SKM-1 (cell line): ENCODE measurements around the gene LARGE1.
"Not testable (repeated sequence)": the region's sequence is repeated elsewhere in the genome, so short reads cannot be mapped to it uniquely, and the experiment has no call there.

Experiments used
- DNase-seq: peaks from one replicate; lab custom pipeline; 2025; ENCODE audit not compliant: unreplicated experiment; lab: John Stamatoyannopoulos, UW

Gene LARGE1

DNA sequence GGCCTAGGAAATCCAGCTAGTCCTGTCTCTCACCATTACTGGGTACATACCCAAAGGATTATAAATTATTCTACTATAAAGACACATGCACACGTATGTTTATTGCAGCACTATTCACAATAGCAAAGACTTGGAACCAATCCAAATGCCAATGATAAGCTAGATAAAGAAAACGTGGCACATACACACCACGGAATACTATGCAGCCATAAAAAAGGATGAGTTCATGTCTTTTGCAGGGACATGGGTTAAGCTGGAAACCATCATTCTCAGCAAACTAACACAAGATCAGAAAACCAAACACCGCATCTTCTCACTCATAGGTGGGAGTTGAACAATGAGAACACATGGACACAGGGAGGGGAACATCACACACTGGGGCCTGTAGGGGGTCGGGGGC lies 61.6 kb downstream of the LARGE1 start:
- not testable (repeated sequence) for DNase-seq

DNA sequence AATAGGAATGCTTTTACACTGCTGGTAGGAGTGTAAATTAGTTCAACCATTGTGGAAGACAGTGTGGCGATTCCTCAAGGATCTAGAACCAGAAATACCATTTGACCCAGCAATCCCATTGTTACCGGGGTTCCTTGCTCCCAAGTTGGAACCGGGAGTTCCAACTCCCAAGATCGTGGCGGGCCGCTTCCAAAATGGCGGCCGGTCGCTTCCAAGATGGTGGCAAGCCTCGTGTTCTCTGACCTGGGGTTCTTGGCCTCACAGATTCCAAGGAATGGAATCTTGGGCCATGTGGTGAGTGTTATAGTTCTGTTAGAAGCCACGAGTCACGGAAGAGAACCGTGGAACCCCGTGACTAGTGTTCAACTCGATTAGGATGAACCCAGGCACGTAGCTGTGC lies 62.5 kb downstream of the LARGE1 start:
- DNase-seq = not testable (repeated sequence)

DNA sequence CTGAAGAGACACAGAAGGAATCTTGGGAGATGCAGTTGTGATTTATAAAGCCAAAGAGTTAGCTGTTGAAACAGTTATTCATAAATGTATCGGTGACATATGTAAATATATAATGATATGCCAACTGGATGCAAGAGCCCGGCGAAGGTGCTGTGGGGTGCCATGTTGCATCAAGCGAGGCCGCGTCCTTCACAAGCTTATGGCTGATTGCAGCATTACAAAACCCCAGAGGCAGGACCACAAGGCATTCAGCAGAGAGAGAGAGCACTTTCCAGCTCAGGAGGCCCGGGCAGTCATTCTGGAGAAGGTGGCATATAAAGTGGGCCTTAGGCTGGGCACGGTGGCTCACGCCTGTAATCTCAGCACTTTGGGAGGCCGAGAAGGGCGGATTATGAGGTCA lies 65.6 kb downstream of the LARGE1 start:
- no peak for DNase-seq

DNA sequence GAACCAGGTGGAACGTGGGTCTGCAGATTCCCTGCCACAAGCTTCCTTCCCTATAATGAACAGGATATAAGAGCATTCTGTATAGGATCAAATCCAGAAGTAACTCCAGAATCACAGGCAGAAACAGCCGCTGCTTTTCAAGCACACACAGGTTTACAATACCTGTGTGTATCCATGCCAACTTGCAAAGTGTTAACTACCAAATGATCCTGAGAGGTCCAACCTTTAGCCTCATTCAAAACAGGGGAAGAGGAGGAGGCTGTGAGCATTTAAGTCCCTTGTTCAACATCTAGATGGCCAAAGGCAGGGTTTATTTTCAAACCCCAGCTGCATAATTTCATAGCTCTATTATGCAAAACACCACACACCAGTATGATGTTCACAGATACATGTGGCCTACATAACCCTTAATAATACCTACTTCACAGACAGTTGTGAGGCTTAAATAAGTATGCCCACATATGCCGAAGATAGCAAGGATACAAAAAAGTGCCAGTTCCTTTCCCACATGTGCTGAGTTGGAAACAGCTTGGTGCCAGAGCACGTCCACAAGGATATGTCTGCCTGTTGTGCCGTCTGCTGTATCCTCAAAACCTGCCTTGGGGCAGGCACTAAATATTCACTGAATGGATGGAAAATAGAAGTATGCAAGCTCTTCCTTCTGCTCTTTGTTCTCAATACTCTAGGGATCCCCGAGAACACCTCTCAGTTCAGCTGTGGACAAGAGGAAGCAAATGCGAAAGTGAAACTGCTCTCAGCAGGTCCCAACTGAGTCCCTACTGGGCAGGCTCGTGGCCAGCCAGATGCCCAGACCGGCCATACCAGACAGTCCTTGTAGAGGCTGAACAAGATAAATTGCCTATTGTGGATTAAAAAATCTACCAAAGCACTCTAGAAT lies 66.8 kb downstream of the LARGE1 start:
- no peak for DNase-seq

DNA sequence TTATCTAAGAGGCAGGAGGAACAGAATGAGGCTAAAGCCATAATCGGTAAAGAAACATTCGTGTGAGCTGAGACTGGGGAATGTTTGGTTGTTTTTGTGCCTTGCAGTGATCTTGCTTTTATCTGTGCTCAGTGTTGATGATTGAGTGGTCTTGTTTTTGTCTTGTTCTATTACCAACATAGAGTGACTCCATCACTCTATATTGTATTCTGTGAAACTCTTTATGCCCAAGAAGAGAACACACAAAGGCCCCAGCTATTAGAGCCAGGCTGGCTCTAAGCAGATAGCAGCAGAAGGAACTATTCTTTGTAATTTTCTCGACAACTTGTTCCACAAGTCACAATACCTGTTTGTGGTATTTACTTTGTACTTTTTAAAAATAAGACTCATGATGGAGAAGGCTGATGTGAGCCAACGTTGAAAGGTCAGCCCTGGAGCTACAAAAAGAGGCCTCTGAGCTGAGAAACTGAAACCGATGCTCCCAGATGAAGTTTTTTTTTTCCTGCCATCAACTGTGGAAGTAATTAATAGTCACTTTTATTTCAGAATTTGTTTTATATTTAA lies 68.4 kb downstream of the LARGE1 start:
- no peak for DNase-seq

DNA sequence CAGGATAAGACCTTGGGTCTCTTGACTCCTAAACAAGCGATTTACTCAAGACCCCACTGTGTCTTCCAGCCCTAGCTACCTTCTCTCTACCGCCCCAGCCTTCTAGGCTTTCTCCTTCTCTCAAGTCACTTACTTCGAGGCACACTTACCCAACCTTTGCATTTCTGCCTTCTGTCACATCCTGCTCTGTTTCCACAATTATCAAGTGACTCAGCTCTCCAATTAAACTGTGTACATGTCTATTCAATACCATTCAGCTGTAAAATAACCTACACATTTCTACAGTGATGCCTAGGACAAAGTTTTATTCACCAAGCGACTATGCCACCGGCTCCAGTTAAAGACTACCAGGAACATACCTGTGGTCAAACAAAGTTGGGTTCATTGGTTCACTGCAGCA lies 69.0 kb downstream of the LARGE1 start:
- DNase-seq = no peak

DNA sequence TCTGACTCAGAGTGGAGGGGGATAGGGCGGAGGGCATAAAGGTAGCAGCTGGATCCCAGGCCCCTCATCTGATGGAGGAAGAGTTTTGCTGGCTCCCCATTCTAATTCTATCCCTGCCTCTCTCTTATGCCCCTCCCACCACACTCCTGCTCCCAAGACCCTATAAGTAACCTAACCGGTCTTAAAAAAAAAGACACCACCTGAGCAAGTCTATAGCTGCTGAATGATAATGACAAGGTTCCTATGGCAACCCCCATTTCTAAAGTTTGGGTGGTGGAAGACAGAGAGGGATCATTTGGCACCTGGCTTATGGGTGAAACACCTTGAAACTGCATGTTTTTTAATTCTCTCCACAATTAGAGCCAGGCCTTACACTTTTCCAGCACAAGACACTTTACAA lies 69.6 kb downstream of the LARGE1 start:
- DNase-seq = no peak

DNA sequence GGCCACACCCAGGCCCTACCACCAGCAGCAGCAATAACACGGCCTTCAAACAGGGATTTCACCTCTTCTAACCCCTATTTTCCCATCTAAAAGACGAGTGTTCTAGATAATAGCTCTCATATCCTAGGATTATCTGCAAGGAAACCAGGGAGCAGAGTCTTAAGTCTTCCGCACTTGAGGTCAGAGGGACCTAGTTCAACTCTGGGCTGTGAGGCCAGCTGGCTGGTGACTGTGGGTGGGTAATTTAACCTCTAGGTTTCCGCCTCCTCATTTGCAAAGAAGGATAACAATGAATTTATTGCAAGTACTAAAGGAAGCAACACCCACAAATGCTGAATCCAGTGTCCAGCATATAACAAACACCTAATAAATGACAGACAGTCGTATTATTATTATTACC lies 70.1 kb downstream of the LARGE1 start:
- no peak for DNase-seq

DNA sequence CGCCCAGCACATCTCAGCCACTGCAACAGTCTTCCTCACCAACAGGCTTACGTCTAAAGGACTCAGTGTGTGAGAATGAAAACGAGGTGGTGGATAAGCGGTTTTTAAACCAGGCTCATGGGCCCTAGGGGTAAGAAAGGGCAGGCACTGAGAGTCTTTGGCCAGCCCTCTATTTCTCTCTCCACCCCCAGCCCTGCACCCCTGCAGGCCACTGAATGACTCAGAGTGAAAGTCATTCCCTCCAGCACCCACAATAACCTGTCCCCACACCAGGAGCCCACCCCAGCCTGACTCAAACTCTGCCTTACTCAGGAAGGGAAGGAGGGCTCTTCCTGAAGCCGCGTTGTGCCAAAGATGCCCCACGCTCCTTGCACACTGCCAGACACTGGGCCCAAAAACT lies 72.0 kb downstream of the LARGE1 start:
- no peak for DNase-seq

DNA sequence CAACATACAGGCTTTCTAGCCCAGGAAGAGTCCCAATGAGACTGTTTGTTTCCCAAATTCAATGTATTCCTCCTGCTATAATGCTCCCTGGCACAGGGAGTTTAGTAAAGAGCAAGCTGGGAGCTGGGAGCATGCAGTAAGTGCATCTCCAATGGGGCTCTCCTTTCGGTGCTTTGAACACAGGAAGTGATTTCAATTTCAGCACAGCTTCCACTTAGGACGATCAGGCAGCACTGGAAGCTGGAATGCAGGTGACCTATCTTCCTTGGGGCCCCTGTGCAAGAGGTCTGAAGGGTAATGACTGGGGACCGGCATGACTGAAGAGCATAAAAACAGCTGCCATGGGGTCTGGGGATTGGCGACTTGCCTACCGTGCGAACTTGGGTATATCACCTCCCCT lies 76.0 kb downstream of the LARGE1 start:
- no peak for DNase-seq

DNA sequence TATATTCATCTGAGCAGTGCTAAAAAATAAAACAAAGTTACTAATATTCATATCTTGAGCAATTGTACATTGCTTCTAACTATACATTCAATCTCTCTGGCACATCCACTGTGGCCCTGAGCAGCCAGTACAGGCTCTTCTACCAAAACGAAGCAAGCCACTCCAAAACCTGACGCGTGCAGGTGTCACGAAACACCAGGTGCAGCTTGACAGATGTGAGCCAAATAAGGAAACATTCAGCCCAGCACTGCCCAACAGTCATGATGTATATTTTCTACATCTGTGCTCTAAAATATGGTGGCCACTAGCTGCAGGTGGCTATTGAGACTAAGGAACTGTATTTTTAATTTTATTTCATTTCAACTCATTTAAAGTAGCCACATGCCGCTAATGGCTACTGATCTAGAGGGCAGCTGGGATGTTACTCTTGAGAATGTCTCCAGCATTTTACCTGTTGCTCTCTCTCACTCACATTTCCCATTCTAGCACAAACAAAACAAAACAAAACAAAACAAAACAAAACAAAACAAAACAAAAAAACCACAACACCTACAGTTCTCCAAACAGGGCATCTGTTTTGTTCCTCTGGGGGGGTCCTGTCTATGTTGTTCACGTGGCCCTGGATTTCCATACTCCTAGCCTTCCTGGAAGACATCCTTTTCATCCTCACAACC lies 77.7 kb downstream of the LARGE1 start:
- no peak for DNase-seq

DNA sequence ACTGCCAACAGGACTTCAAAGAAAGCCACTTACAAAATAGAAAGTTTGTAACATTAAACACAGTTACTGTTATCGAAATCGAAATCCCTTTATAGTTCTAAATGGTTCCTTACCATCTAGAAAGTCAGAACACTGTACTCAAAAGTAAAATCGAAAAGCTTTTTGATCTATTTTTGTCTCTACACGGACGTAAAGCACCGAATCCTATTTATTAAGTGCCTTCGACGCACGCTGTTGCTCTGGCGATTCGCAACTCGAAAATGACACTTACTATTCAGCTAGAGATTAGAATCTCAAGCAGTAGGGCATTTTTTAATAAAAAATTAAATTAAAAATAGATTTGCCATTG lies 78.3 kb downstream of the LARGE1 start:
- DNase-seq = no peak

DNA sequence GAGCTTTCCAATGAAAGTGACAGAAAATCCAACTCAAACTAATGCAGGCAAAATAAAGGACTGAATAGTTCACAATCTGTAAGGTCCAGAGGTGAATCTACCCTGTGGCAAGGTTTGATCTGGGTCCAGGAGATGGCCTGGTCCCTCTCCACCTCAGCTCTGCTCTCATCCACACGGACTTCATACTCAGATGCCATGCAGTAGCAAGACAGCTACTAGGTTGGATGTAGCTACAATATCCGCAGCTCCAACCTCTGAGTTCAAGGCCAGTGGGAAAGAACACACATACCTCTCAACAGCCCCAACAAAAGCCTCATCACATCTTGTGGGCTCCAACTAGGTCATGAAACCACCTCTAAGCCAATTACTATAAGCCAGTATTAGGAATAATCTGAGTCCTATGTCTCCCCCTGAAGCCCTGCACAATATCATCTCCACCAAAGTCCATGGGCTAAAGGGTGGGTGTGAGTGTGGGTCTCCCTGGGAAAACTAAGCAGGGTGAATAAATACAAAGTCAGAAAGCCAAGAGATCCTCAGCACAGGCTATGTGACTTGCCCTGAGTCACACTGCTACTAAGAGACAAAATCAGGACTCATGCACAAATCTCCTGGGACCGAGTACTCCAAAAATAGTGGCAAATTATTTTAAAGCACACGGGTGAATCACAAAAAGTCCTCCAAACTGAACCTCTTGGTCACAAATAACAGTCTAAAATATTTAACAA lies 78.8 kb downstream of the LARGE1 start:
- no peak for DNase-seq

DNA sequence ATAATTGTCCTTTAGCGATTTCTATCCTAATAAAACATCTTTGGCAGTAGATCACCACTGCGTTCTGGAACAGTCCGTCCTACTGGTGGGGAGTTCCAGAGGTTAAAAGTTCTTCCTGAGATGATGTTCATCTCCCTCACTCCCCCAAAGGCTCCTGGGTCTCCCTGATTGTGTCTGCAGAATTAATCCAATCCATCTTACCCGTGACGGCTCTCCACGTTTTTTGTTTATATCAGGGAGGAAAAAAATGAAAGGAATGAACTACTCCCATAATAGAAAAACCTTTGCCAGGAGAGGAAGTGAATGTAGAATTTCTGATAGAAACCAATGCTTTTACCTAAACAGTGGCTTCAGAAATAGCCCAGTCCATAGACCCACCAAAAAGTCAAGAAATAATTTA lies 81.6 kb downstream of the LARGE1 start:
- no peak for DNase-seq

DNA sequence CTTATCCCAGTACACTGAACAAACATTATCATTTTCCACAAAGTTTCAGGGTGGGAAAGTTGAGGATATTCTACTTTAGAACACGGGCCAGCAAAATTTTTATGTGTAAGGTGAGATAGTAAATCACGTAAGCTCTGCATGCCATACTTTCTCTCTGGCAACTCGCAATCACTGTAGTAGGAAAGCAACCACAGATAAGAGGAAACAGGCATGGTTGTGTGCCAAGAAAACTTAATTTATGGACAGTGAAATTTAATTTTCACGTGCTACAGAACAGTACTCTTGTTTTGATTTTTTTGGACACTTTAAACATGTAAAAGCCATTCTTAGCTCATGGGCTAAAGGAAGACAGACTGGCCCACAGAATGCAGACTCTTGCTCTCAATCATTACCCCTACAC lies 82.5 kb downstream of the LARGE1 start:
- no peak for DNase-seq

DNA sequence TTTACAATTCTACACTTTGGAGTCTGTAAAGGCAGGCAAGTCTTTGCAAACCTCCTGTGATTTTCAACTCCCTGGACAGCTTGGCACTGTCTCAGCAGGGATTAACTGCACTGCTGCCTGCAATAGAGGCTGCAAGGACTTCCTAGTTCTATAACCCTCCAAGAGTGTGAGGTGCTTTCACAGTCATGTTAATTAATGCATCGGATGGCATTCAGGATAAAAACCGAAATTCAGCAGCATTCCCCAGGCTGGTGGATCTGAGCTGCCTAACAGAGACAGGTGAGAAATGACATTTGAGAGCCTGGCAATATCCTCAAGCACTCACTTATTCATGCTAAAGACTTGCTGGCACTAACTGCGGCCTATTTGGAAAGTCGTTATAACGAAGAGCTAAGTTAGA lies 85.0 kb downstream of the LARGE1 start:
- DNase-seq = no peak

DNA sequence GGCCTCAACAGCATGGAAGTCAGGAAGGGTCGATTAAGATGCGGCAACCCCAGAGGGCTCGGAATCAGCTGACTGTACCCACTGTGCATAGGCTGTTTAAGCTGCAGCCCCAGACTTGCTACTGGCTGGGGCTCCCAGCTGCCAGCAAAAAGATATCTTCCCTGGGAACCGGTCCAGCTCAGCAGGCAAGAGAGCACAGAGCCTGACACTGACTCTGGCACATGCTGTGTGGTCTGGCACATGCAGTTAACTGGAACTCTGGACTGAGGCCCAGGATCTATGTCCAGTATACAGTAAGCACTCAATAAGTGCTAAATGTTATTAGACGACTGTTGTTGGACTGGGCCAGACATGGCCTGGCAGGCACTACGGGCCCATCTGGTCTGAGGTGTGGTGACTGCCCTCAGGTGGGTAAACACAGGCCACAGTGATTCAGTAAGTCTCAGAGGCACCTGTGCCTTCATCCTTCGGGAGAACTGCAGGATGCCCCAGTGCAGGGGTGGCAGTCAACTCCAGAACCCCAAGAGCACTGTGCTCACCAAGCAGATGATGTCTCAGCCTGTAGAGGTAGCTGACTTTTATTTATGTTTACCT lies 87.6 kb downstream of the LARGE1 start:
- no peak for DNase-seq

DNA sequence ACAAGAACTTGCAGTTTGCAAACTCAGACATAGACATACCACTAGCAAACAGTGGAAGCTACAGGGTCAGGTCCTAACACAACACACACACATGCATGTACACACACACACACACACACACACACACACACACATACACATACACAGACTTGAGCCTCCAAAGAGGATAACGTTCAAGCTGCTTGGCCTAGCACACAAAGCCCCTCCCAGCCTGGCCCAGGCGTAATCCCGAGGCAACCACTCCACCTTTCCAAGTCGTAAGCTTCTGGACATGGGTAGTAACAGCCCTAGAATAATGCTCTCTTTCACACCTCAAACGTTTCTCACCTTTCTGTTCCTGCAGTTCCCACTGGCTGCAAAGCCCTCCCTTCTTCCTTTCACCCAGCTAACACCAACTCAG lies 88.6 kb downstream of the LARGE1 start:
- DNase-seq = no peak

DNA sequence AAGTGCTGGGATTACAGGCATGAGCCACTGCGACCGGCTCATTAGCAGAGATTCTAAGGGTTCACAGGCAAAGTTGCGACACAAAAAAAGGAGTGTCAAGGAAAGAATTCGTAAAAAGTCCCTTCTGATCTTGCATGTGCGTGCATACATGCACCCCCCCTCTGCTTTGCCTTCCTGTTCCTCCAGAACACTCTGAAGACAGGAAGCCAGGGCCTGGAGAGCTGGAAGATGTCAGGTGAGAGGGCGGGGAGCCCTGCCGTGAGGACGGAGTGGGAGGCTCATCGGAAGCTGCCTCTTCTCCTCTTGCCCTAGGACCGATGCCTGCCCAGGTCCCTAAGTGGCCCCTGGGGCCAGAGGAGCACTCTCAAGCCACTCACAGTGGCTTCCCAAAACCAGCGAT lies 89.1 kb downstream of the LARGE1 start:
- no peak for DNase-seq

DNA sequence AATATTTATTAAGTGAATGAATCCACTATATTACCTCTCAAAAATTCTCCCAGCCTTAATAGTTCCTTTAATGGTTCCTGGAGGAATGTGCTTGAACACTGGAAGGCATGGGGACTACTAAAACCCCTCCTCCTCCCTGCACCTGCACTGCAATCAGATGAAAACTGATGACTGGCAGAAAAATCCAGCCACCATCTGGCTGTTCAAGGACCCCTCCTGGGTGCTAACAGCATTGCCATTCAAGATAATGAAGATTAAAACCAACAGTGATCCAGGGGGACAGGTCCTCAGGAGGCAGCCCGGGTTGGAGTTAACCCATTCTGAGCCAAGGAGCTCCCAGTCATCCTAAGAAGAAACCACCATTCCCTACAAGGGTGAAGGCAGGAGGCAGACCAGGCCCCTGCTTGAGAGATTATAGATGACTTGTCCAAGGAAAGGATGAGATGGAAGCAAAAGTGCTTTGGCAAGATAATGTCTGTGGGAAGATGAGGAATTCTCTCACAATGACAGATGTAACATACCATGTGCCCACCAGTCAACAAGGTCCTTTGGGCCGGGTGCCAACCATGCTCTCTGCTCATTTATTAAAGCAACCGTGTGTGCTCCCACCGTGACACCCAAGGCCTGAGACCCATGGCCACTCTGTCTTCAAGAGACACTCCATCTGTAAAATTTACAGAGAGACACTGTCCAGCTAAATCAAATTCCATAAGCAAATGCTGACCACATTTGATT lies 90.6 kb downstream of the LARGE1 start:
- DNase-seq = no peak

DNA sequence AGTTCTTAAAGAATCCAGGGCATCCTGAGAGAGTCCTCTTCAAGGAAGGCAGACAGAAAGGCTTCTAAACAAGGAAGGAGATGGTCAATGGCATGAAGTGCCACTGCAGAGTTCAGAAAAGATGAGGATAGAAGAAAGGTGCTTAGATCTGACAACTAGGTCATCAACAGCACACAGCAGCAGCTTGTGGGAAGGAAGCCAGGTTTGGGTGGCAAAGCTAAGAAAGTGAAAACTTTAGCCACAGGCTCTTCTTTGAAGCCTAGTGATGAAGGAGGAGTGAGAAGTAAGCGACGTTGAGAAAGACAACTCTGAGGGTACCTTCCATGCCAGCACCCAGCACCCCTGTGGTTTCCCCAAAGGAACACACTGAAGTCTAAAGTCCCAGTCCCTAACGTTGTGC lies 92.0 kb downstream of the LARGE1 start:
- DNase-seq = no peak
